HG03039 (cell line): ENCODE measurements around the gene CHST15.

Experiments
- ATAC-seq: cut with Tn5 transposase; IDR thresholded peaks from one replicate; pipeline ENCODE4 v1.9.1; 2021; ENCODE audit warnings: mild to moderate bottlenecking, moderate library complexity; ENCODE audit not compliant: unreplicated experiment

Gene CHST15

GRCh38 chr10:124014416-124015154 is 78.8 kb downstream of the CHST15 start:
- ATAC-seq, result no peak

GRCh38 chr10:124013916-124014315 is 79.5 kb downstream of the CHST15 start:
- ATAC-seq, result no peak

- no peak for ATAC-seq
Measured at GRCh38 chr10:124012991-124013390, 80.4 kb downstream of the CHST15 start.

- no peak for ATAC-seq
Measured at GRCh38 chr10:124012583-124012982, 80.8 kb downstream of the CHST15 start.

GRCh38 chr10:124012066-124012465 is 81.3 kb downstream of the CHST15 start:
- no peak for ATAC-seq

GRCh38 chr10:124011464-124011863 is 81.9 kb downstream of the CHST15 start:
- no peak for ATAC-seq

- no peak for ATAC-seq
Measured at GRCh38 chr10:124010563-124011131, 82.8 kb downstream of the CHST15 start.

- ATAC-seq, result no peak
Measured at GRCh38 chr10:124010024-124010423, 83.4 kb downstream of the CHST15 start.

- no peak for ATAC-seq
Measured at GRCh38 chr10:124009231-124010015, 84.0 kb downstream of the CHST15 start.

GRCh38 chr10:124008681-124009080 is 84.7 kb downstream of the CHST15 start:
- no peak for ATAC-seq

GRCh38 chr10:124008187-124008586 is 85.2 kb downstream of the CHST15 start:
- no peak for ATAC-seq

GRCh38 chr10:124007773-124008145 is 85.6 kb downstream of the CHST15 start:
- ATAC-seq, result no peak

- ATAC-seq, result no peak
Measured at GRCh38 chr10:124007102-124007772, 86.2 kb downstream of the CHST15 start.

GRCh38 chr10:124006526-124006925 is 86.9 kb downstream of the CHST15 start:
- no peak for ATAC-seq

- no peak for ATAC-seq
Measured at GRCh38 chr10:124005991-124006392, 87.4 kb downstream of the CHST15 start.

- no peak for ATAC-seq
Measured at GRCh38 chr10:124005091-124005490, 88.3 kb downstream of the CHST15 start.

GRCh38 chr10:124004663-124005004 is 88.8 kb downstream of the CHST15 start:
- no peak for ATAC-seq

- no peak for ATAC-seq
Measured at GRCh38 chr10:124003871-124004662, 89.3 kb downstream of the CHST15 start.

GRCh38 chr10:124003481-124003870 is 89.9 kb downstream of the CHST15 start:
- ATAC-seq, result no peak

- no peak for ATAC-seq
Measured at GRCh38 chr10:124003070-124003419, 90.4 kb downstream of the CHST15 start.
